NCI-H1092 treated with DMSO at 0.1 percent for 48 hours (cell line): ENCODE measurements around the gene POLR2I.
"Not testable (repeated sequence)": the region's sequence is repeated elsewhere in the genome, so short reads cannot be mapped to it uniquely, and the experiment has no call there.

ENCODE experiments used
- DNase-seq: peaks from one replicate; lab custom pipeline; 2025; lab: John Stamatoyannopoulos, UW

The POLR2I gene

DNA sequence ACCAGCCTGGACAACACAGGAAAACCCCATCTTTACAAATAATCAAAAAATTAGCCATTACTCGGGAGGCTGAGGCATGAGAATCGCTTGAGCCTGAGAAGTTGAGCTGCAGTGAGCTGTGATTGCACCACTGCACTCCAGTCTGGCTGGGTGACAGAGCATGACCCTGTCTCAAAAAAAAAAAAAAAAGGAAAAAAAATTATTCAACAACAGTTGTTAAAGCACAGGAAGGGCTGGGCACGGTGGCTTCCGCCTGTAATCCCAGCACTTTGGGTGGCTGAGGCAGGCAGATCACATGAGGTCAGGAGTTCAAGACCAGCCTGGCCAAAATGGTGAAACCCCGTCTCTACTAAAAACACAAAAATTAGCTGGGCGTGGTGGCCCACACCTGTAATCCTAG, 16.5 kb upstream of the POLR2I start:
- not testable (repeated sequence) for DNase-seq

DNA sequence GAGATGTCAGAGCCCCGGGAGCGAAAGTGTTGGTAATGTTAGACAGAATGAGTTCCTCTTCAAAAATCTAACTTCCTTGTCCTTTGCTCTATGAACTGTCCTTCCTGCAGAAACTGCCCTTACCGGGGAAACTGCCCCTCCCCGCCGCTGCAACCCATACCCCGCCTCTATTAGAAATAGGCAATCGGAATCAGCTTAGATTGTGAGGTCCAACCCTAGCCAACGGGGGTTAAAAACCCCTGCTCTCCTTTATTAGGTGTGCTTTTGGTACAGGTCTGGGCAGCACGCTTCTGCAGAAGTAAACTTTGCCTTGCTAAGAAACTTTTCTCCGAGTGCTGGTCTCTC, 13.7 kb upstream of the POLR2I start:
- DNase-seq = no peak

DNA sequence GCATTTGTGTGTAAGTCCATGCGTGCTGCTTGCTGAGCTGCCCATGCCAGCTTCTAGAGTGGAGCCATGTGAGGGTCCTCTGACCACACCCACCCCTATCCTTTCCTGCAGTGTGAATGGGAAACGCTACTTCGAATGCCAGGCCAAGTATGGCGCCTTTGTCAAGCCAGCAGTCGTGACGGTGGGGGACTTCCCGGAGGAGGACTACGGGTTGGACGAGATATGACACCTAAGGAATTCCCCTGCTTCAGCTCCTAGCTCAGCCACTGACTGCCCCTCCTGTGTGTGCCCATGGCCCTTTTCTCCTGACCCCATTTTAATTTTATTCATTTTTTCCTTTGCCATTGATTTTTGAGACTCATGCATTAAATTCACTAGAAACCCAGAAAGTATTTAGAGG, 10.9 kb upstream of the POLR2I start:
- no peak for DNase-seq

DNA sequence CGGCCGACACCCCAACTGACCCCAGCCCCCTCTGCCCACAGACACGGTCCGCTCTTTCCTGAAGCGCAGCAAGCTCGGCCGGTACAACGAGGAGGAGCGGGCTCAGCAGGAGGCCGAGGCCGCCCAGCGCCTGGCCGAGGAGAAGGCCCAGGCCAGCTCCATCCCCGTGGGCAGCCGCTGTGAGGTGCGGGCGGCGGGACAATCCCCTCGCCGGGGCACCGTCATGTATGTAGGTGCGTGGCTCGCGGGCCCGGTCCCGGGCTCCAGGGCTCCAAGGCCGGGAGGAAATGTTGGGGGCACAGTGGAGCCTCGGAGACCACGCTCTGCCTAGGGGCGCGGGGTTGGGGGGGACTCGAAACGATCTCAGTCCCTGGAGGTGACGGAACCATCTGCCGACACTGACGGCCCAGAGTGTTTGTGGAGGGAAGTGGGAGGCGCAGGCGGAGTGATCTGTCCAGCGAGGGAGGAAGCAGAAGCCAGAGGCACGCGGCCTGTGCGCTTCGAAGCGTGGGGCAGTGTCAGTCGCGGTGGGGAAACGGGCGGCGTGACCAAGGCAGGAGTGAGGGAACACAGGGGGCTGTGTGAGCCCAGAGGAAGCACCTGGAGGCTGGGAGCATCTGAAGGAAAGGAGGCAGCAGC, 6.9 kb upstream of the POLR2I start:
- DNase-seq = no peak

DNA sequence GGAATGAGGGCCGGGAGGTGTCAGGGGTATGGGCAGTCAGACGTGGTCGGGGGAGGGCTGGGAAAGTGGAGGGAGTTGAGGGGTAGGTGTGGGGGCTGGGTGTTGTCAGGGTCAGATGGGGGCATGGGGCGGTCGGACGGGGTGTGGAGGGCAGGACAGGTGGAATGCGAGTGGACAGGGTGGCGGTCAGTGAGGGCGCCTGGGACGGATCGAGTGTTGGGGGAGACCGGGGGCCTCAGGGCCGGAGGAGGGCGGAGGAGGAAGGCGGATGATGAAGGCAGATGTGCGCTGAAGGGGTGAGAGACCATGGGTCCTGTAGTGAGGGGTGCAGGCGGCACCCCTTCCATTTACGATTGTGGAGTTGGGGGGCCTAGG, 6.3 kb upstream of the POLR2I start:
- no peak for DNase-seq

DNA sequence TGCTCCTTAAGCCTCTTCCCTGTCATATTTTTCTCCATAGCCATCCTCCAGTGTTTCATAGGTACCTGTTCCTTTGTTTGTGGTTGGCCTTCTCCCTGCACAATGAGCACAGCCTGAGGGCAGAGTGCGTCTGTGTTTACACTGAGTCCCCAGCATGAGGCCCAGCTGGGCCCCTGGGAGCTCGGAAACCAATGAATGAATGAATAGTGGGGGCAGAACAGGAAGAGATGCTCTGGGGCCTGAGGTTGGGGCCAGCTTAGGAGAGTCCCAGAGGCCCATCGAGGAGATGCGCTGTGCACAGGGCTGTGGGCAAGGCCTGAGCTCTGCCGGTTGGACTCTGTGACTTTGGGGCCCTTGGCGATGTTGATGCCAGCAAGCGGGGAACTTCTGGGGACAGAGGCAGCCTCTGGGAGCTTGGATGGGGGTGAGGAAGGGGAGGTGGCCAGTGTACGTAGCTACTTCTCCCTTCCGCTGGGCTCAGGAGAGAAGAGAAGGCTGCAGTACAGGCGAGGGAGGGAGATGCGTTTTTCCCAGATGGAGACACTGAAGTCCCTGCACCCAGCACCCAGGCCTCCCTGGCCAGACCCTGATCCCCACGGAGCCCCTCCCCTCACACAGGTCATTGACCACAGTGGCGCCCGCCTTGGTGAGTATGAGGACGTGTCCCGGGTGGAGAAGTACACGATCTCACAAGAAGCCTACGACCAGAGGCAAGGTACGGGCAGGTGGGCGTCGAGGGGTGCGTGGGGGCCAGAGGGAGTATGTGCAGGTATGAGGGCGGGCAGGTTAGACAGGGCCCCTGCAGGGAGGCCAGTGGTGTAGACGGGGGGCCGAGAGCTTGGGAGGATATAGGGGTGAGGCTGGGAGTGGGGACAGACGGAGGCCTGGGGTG, 5.7 kb upstream of the POLR2I start:
- DNase-seq = no peak

DNA sequence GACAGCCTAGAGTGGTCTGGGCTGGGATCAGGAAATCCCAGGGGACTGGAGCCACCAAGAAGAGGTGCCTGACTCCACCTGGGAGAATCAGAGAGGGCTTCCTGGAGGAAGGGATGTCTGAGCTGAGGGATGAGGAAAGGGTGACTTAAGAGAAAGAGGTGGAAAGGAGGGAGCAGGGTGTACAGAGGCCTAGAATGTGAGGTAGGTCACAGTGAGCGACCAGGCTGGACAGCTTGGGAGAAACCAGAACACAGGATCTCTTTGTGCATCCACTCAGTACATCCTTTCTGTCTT, 1.6 kb upstream of the POLR2I start:
- no peak for DNase-seq

DNA sequence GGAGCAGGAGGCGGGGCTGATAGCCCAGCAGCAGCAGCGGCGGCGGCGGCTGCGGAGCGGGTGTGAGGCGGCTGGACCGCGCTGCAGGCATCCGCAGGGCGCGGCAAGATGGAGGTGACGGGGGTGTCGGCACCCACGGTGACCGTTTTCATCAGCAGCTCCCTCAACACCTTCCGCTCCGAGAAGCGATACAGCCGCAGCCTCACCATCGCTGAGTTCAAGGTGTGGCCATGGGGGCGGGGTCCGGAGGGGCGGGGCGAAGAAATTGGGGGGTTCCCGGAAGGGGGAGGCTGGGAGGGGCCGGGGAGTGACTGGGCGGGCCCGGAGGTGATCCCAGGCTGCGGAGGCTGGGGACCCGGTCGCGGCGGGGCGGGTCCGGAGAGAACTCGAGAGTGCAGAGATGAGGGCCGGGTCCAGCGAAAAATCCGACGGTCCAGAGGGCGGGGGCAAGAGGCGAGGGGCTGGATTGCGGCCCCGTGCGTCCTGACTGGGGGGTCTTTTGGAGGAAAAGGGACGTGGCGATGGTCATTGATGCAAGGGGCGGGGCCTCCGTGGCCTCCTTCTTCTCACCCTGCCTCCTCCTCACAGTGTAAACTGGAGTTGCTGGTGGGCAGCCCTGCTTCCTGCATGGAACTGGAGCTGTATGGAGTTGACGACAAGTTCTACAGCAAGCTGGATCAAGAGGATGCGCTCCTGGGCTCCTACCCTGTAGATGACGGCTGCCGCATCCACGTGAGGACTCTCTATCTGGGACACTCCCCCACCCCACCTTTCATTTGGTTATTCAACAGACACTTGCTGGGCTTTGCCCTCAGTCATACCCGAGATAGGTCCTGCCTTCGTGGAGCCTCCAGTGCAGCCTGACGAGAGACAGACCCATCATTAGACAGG, 1.0 kb upstream of the POLR2I start, which contains the start of gene TBCB:
Gene TBCB (plus strand): TSS at position 16 of the 891 bp plus-strand sequence. CDS start 93 bp downstream, at position 109.
- peak; percentile 40 for DNase-seq

DNA sequence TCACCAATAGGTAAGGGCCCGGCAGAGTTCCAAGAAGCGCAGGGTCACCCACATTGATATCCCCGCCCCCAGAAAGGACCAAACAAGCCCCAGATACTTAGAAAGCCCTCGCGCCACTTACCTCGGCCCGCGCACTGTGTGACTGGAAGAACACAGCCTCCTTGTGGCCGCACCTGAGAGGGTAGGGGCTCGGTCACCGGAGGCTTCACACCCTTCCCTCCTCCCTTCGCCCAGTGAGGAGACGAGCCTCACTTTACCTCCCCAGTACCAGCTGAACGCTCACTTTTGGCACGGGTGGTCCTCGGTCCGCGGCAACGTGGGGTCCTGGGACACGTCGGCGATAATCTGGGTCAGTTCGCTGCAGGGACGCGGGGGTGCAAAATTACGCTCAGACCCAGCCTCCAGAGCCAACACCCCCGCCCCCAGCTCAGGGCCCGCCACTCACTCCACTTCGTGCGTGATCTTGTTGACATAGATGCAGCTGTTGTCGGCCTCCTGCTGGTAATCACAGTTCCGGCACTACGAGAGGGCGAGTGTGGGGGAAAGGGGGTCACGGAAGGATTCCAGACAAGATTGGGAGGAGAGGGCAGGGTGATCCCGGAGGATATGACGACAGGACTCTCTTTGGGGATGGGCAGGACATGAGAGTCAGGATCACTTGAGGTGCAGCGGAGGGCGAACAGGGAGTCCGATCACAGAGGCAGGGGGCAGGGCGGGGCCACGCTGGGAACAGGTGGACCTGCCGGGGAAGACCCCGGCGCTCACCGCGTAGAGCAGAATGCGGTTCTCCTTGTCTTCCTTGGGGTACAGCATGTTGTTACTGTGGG, 568 bp downstream of the POLR2I start:
- DNase-seq = no peak

DNA sequence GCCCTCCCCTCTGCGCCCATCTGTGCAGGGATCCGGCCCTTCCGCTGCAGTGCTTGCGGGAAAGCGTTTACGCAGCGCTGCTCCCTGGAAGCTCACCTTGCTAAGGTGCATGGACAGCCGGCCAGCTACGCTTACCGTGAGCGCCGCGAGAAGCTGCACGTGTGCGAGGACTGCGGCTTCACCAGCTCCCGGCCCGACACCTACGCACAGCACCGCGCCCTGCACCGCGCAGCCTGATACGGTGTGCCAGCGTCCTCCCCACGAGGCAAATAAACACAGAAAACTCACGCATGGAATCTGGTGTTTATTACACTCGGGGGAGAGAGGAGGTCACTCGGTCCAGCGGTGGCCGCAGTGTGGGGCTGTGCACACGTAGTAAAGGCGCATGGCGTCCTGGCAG, 1.2 kb downstream of the POLR2I start:
- no peak for DNase-seq

DNA sequence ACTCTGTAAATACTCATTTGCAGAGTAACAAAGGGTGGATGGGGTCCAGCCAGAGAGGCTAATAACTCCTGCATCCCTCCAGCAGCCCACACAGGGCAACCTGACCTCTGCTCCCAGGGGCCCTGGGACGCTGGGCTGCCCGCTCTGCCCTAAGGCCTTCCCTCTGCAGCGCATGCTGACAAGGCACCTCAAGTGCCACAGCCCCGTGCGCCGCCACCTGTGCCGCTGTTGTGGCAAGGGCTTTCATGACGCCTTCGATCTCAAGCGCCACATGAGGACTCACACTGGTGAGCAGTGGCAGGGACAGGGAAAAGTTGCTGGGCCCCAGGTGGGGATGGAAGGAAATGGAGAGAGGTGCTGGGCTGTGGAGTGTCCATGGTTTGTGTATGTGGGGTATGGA, 2.0 kb downstream of the POLR2I start:
- no peak for DNase-seq

DNA sequence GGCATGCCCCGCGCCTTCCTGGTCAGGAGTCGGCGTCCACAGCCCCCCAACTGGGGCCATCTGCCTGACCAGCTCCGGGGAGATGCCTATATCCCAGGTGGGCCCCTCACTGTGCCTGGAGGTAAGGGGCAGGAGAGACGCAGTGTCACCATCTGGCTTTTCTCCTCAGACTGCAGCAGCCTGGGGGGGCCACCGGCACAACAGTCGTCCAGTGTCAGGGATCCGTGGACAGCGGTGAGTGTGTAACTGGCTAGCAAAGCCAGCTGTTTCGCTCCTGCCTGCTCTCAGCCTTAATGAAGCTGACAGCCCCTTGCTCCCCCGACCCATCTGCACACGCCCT, 3.5 kb downstream of the POLR2I start:
- no peak for DNase-seq

DNA sequence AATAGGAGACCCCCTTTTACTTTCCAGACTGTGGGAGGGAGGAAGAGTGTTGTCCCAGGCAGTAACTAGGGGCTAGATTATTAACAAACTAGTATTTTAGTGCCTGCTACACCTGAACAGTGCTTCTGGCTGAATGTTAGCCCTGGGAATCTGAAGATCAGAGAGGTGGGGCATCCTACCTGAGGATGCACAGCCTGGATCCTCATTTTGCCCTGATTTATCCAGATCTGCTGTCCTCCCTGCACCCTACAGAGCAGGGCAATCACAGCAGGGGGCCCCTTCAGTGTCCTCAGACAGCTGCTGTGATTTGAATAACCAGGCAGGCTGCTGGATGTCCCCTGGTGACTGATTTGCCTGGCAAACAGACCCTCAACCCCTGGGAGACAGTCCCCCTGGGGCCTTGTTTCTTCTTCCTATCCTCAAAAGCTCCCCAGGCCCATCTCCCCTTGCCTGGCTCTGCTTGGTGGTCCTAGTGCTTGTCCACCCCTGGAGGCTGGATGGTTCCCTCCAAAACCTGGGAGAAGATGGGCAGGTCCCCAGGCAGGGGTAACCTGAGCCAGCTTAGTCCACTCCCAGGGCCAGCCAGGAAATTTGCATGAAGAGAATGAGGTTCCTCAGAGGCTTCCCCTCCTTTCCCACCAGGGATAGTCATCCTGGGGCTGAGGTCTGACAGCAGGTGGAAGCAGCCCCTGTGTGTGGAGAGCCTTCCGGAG, 4.0 kb downstream of the POLR2I start, which contains the start of gene OVOL3:
Gene OVOL3 (plus strand): TSS at position 657 of the 713 bp plus-strand sequence. CDS start 60 bp downstream, outside the sequence.
- no peak for DNase-seq

DNA sequence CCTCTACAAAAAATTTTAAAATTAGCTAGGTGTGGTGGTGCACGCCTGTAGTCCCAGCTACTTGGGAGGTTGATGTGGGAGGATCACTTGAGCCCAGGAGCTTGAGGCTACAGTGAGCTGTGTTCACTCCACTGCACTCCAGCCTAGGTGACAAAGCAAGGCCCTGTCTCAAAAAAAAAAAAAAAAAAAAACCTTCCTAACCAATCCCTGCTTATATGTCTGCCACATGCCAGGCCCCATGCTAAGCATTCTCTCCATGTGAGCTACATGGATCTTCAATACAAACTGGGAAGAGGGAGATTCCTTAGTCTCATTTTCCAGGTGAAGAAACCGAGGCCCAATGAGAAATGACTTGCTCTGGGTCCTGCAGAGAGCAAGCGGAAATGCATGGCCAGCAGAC, 6.0 kb downstream of the POLR2I start:
- no peak for DNase-seq

DNA sequence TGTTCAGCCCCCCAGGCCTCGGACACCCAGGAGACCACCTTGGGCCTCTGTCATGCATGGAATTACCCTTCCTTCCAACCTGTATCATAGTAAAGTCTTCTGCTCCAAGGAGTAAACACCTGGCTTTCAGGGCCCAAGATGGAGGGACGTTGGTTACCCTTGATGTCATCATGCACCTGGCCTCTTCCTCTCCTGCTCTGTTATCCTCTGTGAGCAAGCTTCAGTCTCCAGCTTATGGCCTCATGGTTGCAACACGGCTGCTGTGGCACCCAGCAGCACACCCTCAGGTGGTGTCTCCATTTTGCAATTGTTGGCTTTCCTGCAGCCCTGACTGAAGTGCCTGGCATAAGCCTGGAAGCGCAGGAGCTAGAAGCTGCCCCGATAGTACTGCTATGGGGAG, 7.7 kb downstream of the POLR2I start:
- DNase-seq = no peak

DNA sequence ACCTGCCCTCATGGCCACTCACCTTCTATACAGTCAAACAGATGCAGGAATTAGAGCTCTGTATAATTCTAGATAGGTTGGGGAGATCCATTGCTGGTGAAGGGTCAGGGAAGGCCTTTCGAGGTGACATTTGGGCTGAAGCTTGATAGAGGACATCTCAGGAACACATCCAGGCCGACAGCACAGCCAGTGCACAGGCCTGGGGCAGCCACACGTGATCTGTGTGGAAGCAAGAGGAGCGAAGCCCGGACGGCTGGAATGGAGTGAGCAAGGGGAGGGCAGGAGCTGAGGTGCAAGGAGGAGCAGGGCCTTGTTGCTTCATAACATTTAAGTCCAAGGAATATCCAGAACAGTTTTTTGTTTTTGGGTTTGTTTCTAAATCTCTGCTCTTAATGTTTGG, 8.2 kb downstream of the POLR2I start:
- DNase-seq = no peak

DNA sequence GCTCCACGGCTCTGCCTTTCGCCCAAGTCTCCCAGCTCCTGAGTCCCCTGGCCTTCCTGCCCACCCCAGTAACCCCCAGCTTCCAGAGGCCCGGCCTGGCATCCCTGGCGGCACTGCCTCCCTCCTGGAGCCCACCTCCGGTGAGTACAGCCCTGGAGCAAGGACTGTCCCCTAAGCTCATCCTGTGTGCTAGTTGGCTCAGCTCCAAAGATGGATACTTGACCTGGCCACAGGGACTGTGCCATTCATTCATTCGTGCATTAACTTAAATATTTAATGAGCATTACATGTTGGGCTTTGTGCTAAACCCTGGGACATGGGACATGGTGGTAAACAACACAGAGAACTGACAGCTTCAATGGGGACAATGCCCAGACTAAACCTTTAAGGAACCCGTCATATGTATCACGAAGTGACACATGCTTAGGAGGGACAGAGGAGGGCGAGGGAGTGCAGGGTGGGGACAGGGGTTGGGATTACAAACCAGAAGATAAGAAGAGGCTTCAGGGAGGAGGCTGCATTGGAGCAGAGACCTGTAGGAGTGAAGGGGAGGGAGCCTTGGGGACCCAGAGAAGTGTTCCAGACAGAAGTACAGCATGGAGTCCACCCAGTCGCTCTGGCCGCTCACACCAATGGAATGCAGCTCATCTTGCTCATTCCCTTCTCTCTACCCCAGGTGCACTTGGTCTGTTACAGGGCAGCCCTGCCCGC, 10.7 kb downstream of the POLR2I start:
- no peak for DNase-seq

DNA sequence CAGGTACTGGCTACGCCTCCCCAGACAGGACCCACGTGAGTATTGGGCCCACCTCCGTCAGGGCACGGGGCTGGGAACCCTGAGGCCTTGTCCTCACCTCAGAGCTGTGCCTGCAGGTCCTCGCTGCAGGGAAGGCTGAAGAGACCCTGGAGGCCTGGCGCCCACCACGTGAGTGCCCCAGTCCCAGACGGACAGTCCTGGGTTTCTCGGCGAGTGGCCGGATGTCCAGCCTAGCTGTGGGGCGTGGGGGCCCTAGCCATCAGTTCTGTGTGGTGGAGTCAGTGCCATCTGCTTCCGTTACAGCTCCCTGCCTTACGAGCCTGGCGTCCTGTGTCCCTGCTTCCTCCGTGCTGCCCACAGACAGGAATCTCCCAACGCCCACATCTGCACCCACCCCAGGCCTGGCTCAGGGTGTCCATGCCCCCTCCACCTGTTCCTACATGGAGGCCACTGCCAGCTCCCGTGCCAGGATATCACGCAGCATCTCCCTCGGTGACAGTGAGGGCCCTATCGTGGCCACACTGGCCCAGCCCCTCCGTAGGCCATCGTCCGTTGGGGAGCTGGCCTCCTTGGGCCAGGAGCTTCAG, 11.5 kb downstream of the POLR2I start:
- no peak for DNase-seq

DNA sequence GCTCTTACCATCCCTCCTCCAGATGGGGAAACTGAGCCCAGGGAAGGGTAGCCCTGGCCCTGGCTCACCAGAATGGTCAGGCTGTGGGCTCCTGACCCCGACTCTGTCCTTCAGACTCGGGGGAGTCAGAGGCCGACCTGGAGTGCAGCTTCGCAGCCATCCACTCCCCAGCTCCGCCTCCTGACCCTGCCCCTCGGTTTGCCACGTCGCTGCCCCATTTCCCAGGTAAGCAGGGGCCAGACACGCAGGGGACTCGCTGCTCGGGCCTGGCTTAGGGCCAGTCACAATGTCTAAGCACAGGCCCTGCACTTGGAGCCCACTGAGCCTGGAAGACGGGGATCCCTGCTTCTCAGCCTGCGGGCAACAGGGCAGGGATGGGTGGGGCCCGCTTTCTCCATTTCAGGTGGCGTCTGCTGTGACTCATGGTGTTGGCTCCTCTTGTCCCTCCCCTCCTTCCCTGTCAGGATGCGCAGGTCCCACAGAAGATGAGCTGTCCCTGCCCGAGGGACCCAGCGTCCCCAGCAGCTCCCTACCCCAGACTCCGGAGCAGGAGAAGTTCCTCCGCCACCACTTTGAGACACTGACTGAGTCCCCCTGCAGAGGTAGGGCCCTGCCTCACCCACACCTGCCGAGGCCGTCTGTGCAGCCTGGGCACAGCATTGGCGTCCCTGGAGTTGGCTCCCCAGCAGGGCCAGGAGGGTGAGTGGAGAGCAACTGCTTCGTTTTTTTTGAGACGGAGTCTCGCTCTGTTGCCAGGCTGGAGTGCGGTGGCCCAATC, 12.9 kb downstream of the POLR2I start:
- DNase-seq = no peak
